ENCODE measurements around the gene SLC36A4.
"Not testable (repeated sequence)": the region's sequence is repeated elsewhere in the genome, so short reads cannot be mapped to it uniquely, and the experiment has no call there.

SLC36A4 gene

GRCh38 chr11:93133488-93134109 lies 64.2 kb downstream of the SLC36A4 start:
- in situ Hi-C loops (cut with MboI; ENCODE audit: low pct_unique_long_range_greater_than_20kb, low sequenced_read_pairs), result no loop called here
- DNase-seq, result no peak

DNA sequence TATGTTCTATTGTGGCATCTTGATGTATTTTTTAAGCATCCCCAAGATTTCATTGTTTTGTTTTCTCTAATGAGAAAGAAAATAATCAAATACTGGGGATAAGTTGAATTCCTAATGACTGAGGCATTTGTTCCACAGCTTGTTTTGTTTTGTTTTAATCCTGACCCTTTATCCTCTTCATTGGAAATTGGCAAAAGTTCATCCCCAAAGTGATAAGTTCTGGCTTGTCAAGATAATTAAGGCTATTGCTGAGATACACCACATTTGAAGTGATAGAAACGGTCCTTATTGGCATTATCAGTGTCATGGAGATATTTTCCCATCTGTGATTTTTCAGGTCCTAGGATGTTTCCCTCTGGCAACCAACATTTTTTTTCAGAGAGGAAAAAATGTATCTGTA lies 65.0 kb downstream of the SLC36A4 start:
- in situ Hi-C loops (cut with MboI; ENCODE audit: low pct_unique_long_range_greater_than_20kb, low sequenced_read_pairs), result no loop called here
- no peak for DNase-seq

DNA sequence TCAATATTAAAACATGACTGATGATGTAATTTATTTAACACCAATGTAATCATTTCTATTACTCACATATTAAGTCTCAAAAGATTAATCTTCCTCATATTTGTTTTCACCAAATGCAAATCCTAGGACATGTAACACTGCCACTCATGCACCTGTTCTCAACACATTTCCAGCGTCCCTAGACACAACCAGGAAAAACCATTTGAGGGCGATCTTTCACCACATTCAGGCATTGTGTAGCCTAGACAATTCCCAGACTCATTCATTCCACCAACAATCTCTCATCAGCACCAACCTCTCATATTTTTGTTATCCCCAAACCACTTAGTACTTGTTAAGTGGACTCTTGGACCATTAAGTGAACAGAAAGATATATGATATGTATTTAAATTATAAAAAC lies 66.1 kb downstream of the SLC36A4 start:
- DNase-seq, result peak; percentile 19
- in situ Hi-C loops (cut with MboI; ENCODE audit: low pct_unique_long_range_greater_than_20kb, low sequenced_read_pairs), result no loop called here

DNA sequence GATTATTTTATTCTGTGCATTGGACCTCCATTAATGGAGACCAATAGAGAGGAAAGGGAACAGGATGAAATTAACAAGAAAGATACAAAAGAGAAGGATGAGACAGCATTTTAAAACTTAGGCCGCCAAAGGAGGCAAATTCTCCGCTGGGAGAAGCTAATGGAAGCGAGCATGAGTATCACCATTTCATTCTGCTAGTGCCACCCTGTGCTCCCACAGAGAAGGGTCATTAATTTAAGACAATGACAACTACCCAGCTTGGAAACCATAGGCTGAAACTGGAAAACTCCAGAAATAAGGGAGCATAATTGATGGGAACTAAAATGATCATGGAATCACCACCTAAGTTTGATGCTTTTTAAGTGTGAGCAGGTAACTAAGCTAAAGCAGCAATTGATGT lies 69.2 kb downstream of the SLC36A4 start:
- DNase-seq, result no peak
- in situ Hi-C loops (cut with MboI; ENCODE audit: low pct_unique_long_range_greater_than_20kb, low sequenced_read_pairs), result no loop called here

DNA sequence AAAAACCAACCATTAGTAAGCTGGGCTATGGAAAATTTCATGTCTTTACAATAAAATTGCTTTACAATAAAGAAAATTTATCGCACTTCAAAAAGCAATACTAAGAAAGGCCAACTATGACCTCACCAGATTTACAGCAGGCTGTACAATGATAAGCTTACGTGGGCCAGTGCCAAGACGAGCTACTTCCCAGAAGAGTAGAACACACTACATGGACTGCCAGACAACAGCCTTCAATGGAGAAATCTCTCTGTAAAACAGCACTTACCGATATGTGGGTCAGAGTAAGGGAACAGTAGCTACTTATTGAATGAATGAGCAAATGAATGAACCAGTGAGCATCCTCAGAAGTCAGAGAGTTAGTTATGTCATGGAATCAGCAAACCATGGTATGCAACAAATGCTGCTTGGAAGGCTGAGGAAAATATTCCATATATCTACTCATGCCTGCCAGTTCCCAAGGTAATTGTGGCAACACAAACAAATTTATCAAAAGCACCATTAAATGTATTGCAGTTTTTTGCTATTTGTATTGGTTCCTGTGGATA lies 74.4 kb downstream of the SLC36A4 start:
- in situ Hi-C loops (cut with MboI; ENCODE audit: low pct_unique_long_range_greater_than_20kb, low sequenced_read_pairs), result no loop called here
- DNase-seq, result no peak

DNA sequence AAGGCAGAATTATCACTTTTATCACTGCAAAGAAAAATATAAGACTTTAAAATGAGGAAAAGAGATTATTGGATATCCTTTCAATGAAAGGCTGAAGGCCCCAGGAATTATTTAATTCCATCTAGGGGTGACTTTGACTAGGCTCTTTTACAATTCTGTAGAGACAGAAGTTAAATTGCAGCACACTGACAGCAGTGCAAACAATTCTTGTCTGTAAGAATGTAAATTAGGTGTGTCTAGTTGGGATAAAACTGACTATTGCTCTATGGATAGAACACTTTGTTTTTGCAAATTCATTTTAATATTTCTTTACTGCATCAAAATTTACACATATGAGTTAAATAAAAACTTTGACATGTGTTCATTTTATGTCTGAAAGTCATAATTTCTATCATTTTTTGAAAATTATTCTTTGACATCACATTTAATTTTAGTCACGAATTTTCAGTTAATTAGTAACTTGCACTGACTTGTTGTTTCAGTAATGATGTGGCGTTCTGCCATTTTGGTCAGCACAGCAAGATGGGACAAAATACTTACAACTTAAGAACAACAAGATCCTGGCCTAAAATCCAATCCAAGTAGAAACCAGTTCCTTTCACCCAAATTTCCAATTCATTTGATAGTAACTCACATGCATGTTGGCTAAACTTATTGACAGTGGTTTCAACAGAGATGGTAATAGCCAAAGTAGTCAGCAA lies 75.1 kb downstream of the SLC36A4 start:
- in situ Hi-C loops (cut with MboI; ENCODE audit: low pct_unique_long_range_greater_than_20kb, low sequenced_read_pairs), result no loop called here
- no peak for DNase-seq

GRCh38 chr11:93118276-93118675 lies 79.5 kb downstream of the SLC36A4 start:
- DNase-seq, result no peak
- in situ Hi-C loops (cut with MboI; ENCODE audit: low pct_unique_long_range_greater_than_20kb, low sequenced_read_pairs), result no loop called here

DNA sequence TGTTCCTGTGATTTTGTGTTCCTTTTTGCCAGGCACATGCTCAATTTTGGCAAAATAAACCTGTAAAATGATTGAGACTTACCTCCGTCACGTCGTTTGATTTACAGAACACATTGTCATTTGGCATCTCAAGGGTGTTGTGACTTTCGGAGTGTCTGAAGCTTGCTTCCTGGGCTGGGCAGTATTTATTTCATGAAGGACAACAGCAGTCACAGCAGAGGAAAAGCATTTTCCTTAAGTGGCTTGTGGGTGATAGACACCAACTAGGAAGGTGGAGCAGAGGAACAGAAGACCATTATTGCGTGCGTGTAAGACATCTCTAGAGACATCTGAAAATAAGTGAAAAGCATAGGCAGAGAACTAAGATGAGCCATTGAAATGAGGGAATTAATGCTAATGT lies 80.2 kb downstream of the SLC36A4 start:
- DNase-seq, result no peak
- in situ Hi-C loops (cut with MboI; ENCODE audit: low pct_unique_long_range_greater_than_20kb, low sequenced_read_pairs), result no loop called here

GRCh38 chr11:93116641-93117441 lies 81.0 kb downstream of the SLC36A4 start:
- in situ Hi-C loops (cut with MboI; ENCODE audit: low pct_unique_long_range_greater_than_20kb, low sequenced_read_pairs), result no loop called here
- DNase-seq, result no peak

- in situ Hi-C loops (cut with MboI; ENCODE audit: low pct_unique_long_range_greater_than_20kb, low sequenced_read_pairs), result no loop called here
- no peak for DNase-seq
Observed at GRCh38 chr11:93114304-93114703, 83.5 kb downstream of the SLC36A4 start.

DNA sequence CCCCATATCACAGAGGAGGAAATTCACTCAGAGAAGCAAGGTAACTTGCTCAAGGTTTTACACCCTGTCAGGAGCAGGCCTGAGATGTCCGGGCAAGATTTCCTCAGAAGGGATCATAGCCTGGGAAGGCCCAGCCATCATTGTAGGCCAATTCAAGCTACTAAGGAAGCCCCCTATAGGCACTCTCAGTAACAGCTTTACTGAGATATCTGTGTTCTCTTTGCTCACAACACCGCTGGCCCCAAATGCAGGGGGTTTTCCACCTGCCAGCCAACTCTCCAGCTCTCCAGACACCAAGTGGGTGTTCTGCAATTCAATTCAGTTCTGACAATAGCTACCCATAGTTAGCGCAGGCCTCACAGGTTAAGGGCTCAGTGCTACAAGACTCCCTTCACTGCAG lies 84.0 kb downstream of the SLC36A4 start:
- no peak for DNase-seq
- in situ Hi-C loops (cut with MboI; ENCODE audit: low pct_unique_long_range_greater_than_20kb, low sequenced_read_pairs), result no loop called here

DNA sequence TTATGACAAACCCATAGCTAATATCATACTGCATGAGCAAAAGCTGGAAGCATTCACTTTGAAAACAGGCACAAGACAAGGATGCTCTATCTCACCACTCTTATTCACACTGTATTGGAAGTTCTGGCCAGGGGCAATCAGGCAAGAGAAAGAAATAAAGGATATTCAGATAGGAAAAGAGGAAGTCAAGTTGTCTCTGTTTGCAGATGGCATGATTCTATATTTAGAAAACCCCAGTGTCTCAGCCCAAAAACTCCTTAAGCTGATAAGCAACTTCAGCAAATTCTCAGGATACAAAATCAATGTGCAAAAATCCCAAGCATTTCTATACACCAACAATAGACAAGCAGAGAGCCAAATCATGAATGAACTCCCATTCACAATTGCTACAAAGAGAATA lies 86.6 kb downstream of the SLC36A4 start:
- in situ Hi-C loops (cut with MboI; ENCODE audit: low pct_unique_long_range_greater_than_20kb, low sequenced_read_pairs), result not testable (repeated sequence)
- peak; percentile 31 for DNase-seq

DNA sequence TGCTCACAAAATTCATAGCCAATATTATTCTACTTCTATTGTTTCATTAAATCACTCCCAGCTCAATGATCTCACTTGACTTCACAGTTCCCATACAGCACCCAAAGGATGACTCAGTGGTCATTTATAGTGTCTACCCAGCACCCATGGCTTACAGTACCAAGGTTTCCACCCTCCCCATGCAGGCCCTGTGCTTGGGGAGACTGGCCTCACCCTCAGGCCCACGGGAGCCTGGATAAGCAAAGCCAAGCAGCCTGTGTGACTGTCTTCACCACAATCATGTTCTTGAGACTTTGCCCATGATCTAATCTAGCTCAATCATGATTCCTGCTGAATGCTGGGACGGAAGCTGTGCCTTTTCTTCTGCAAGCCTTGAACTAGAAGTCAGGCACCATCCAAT lies 97.6 kb downstream of the SLC36A4 start:
- in situ Hi-C loops (cut with MboI; ENCODE audit: low pct_unique_long_range_greater_than_20kb, low sequenced_read_pairs), result no loop called here
- no peak for DNase-seq

DNA sequence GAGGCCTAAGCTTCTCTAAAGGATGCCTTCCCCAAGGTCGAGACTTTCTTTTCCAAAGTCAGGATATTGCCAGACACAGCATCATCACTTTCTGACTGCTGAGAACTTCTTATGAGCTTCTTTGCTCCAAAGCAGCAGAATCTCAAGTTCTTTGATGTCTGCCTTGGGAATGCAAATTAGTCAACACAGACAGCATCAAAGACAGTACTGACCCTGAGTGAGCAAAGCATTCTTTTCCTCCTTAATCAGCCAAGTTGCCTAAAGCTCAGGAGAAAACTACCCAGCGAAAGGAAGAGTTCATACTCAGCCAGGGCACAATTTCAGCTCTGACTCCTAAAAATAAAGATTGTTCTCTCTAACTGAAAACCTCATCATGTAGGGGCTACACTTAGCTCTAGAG lies 98.0 kb downstream of the SLC36A4 start:
- in situ Hi-C loops (cut with MboI; ENCODE audit: low pct_unique_long_range_greater_than_20kb, low sequenced_read_pairs), result no loop called here
- no peak for DNase-seq
